ENCODE results near the gene LUC7L2. TPM values are rescaled to one million over a fixed set of nuclear protein-coding genes. Genes with fewer than 3 reads are reported as not detected.

Gene LUC7L2
- total and polyA plus RNA-seq, 2 of the 8 experiments (the other 6 are each of a cell fraction or from before 2014, with no cell fraction given) = 22.9 to 67.8 TPM

- Histone ChIP-seq H3K23ac (ENCODE audit: insufficient read length) (no peak overlapping the region), H2BK12ac (ENCODE audit: low read depth, low read length) (no peak overlapping the region), H2AFZ (ENCODE audit: low read length) (no peak overlapping the region), H3K9ac (replicated peaks in 1 of 4; ENCODE audit: extremely low read depth in 1 of 4, low read depth in 3 of 4, low read length in 3 of 4) (no peak overlapping the region), H4K20me1 (replicated peaks in 1 of 2; ENCODE audit: control insufficient read depth in 1 of 2, insufficient read depth in 2 of 2, low read length in 2 of 2) (peaks cover 0 to 3% of the 10 kb centered on the region in 2 experiments), H3K36me3 (ENCODE audit: control insufficient read depth in 2 of 4, insufficient read depth in 4 of 4, low read length in 3 of 4) (peaks cover 2 to 48% (median 9%) of the 10 kb centered on the region in 4 experiments; a peak in 5 of 8 replicates), H2BK20ac (ENCODE audit: low read length) (no peak overlapping the region), H3K14ac (ENCODE audit: insufficient read length) (no peak overlapping the region), H4K8ac (ENCODE audit: extremely low read depth, insufficient read depth, low read length) (no peak overlapping the region), H2BK5ac (ENCODE audit: low read depth, low read length) (no peak overlapping the region), H3K4me2 (ENCODE audit: insufficient read depth in 1 of 2, low read depth in 2 of 2, low read length in 2 of 2) (no peak overlapping the region), H3K27me3 (replicated peaks in 1 of 4; ENCODE audit: control insufficient read depth in 3 of 4, extremely low read depth in 1 of 4, insufficient read depth in 3 of 4, low read length in 3 of 4) (no peaks in the 10 kb centered on the region), H2BK15ac (ENCODE audit: low read length) (no peak overlapping the region), H3K18ac (ENCODE audit: extremely low read depth, low read length) (no peak overlapping the region), H4K5ac (ENCODE audit: insufficient read length, low read depth, low read length) (no peak overlapping the region), H3K23me2 (ENCODE audit: low read depth, low read length) (no peaks in the 10 kb centered on the region), H3K56ac (replicated peaks; ENCODE audit: insufficient read length, low read depth, low read length) (no peak overlapping the region), H4K91ac (replicated peaks; ENCODE audit: insufficient read length, low read length) (no peak overlapping the region), H3K27ac (ENCODE audit: low read depth, low read length) (no peak overlapping the region), H3K4me1 (replicated peaks in 1 of 4; ENCODE audit: control insufficient read depth in 3 of 4, insufficient read depth in 4 of 4, low read length in 3 of 4) (no peaks in the 10 kb centered on the region), H3K9me3 (ENCODE audit: insufficient read depth in 2 of 2, low read depth in 1 of 2, low read length in 1 of 2) (no peaks in the 10 kb centered on the region), H3K79me1 (ENCODE audit: low read depth, low read length) (peaks cover 2% of the 10 kb centered on the region; the same call in 1 of the 2 replicates), H3K4ac (replicated peaks; ENCODE audit: insufficient read length, low read depth, low read length) (no peak overlapping the region), H2AK5ac (ENCODE audit: low read depth, low read length) (no peak overlapping the region), H2BK120ac (replicated peaks; ENCODE audit: low read depth, low read length) (no peak overlapping the region), H3K79me2 (ENCODE audit: control insufficient read depth in 1 of 2, insufficient read depth in 2 of 2, low read length in 2 of 2) (peaks cover 0 to 52% of the 10 kb centered on the region in 2 experiments; a peak in 2 of 4 replicates), H3K4me3 (ENCODE audit: extremely low read depth in 1 of 4, insufficient read depth in 2 of 4, low read depth in 3 of 4, low read length in 4 of 4) (no peak overlapping the region)
- CTCF ChIA-PET (ENCODE audit: partially characterized antibody) = interaction anchor here (1.9 kb wide), 1 partner anchor 45 kb away, joined by 5 read pairs; no protein-coding TSS in a partner anchor
- FAIRE-seq (no peak), DNase-seq (ENCODE audit: low read depth in 1 of 2, low spot score in 2 of 2) (no peak)
- TF ChIP-seq SIRT6 (IDR thresholded peaks at IDR 0.05; ENCODE audit: low read length) = no peak
- TF ChIP-seq POLR2A (IDR thresholded peaks at IDR 0.05; ENCODE audit: control extremely low read depth in 1 of 2, low read depth in 2 of 2, low read length in 2 of 2) = no peak
- TF ChIP-seq MAFK (IDR thresholded peaks at IDR 0.05; ENCODE audit: low read depth, low read length) = no peak
- TF ChIP-seq BRCA1 (IDR thresholded peaks at IDR 0.05; ENCODE audit: low read depth, low read length) = no peak
- POLR2A ChIA-PET (ENCODE audit: partially characterized antibody) = interaction anchor here (0.7 to 1.5 kb wide), 2 partner anchors 30 to 192 kb away, joined by 3 read pairs; partner anchors contain the start of gene LUC7L2
- 93% methylated on average over 2 of the region's 2 CpGs; no CpG with 5 or more reads in 1 of the 2 experiments for WGBS, 2 experiments (ENCODE audit: extremely low coverage in 1 of 2, insufficient coverage in 1 of 2, insufficient read length in 1 of 2, insufficient replicate concordance in 2 of 2, low coverage in 1 of 2, low lambda C conversion rate in 2 of 2, missing lambda C conversion rate in 1 of 2)
Observed at GRCh38 chr7:139389774-139390173, 30.1 kb downstream of the LUC7L2 start.

Data from H1 (cell line).